Tibial nerve (tissue), 4 donors: ENCODE data around the gene ARHGAP15.

Source experiments
- EP300 ChIP-seq, 2 donors: sonication (generic); formaldehyde crosslinking; IDR thresholded peaks; one replicate each; pipeline ENCODE4 v1.6.1; 2017; ENCODE audit warnings: antibody characterized with exemption in 2 of 2, mild to moderate bottlenecking in 1 of 2
- POLR2A ChIP-seq, 2 donors: fragments of 450-650 bp; IDR thresholded peaks; one replicate each; pipeline ENCODE4 v1.6.1; 2017; ENCODE audit warnings: antibody characterized with exemption in 2 of 2, mild to moderate bottlenecking in 2 of 2, moderate library complexity in 2 of 2
- TF ChIP-seq, protein P1 (sequence below), 5 experiments: fragments of 200-600 bp in 3 of 5; fragments of 450-650 bp in 2 of 5; sonication (generic) in 3 of 5; IDR thresholded peaks; one replicate each; pipeline ENCODE4 v1.5.1; 2016 to 2019; ENCODE audit warnings: antibody characterized with exemption in 5 of 5, mild to moderate bottlenecking in 3 of 5, moderate library complexity in 2 of 5

DNA sequence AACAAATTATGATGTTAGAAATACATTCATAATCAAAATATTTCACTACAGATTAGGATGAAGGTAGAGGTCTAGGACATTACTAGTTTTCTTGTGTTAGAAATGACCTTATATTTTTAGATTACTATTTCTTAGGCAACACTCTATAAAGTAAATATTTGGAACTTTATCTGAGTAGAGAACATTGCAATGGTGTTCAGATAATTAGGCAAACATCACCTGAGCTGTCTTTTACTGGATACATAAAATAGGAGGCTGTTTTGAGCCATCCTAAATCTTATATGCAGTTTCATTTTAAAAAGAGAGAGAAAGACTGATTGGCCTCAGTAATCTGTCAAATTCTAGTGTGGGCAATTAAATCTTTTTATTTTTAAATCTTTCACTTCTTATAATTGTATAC is 304.6 kb downstream of the ARHGAP15 start:
- TF ChIP-seq EP300 (IDR thresholded peaks at IDR 0.05) = no peak
- TF ChIP-seq, protein P1, sequence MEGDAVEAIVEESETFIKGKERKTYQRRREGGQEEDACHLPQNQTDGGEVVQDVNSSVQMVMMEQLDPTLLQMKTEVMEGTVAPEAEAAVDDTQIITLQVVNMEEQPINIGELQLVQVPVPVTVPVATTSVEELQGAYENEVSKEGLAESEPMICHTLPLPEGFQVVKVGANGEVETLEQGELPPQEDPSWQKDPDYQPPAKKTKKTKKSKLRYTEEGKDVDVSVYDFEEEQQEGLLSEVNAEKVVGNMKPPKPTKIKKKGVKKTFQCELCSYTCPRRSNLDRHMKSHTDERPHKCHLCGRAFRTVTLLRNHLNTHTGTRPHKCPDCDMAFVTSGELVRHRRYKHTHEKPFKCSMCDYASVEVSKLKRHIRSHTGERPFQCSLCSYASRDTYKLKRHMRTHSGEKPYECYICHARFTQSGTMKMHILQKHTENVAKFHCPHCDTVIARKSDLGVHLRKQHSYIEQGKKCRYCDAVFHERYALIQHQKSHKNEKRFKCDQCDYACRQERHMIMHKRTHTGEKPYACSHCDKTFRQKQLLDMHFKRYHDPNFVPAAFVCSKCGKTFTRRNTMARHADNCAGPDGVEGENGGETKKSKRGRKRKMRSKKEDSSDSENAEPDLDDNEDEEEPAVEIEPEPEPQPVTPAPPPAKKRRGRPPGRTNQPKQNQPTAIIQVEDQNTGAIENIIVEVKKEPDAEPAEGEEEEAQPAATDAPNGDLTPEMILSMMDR (IDR thresholded peaks at IDR 0.05) = no peak
- no peak for TF ChIP-seq POLR2A (IDR thresholded peaks at IDR 0.05)
